A673 (cell line): Measurements from ENCODE around the gene COL8A1. TPM values are rescaled to one million over a fixed set of nuclear protein-coding genes. Genes with fewer than 3 reads are reported as not detected.

Source experiments
- BruUV-seq: library from RNA; stranded (reverse); fragments of 400-500 nt; replicated peaks from 2 replicates; lab custom pipeline; 2021; lab: Mats Ljungman, UMichigan
- CTCF ChIA-PET: fragments of 300-600 bp; sonication (Branson Sonifier 250); formaldehyde crosslinking; loops from one replicate; lab custom pipeline; 2022; ENCODE audit warnings: antibody characterized with exemption; lab: Charles Lee
- POLR2A ChIA-PET: fragments of 300-600 bp; sonication (Branson Sonifier 250); formaldehyde crosslinking; loops from one replicate; lab custom pipeline; 2022; ENCODE audit warnings: antibody characterized with exemption; ENCODE audit not compliant: low non-redundant PET; lab: Charles Lee
- DNase-seq: peaks from one replicate; pipeline ENCODE4 v3.0.0-alpha.2; 2015; ENCODE audit warnings: low spot score
- H3K27ac ChIP-seq: fragments of 200-600 bp; sonication (generic); 2 replicates; pipeline ENCODE4 v1.5.1; 2016; ENCODE audit warnings: mixed run types, low read depth, mild to moderate bottlenecking, mixed read lengths, antibody characterized with exemption, low read length; ENCODE audit not compliant: poor library complexity, severe bottlenecking
- H3K27me3 ChIP-seq: fragments of 200-600 bp; sonication (generic); replicated peaks from 2 replicates; pipeline ENCODE4 v1.6.1; 2017; ENCODE audit warnings: mixed run types, low read depth, mild to moderate bottlenecking, mixed read lengths, antibody characterized with exemption, low read length; ENCODE audit not compliant: insufficient read depth, poor library complexity
- H3K36me3 ChIP-seq: fragments of 200-600 bp; sonication (generic); 2 replicates; pipeline ENCODE4 v1.6.1; 2016; ENCODE audit warnings: mixed run types, mild to moderate bottlenecking, mixed read lengths, antibody characterized with exemption, low read length; ENCODE audit not compliant: insufficient read depth, poor library complexity, severe bottlenecking
- H3K4me1 ChIP-seq: fragments of 200-600 bp; sonication (generic); 2 replicates; pipeline ENCODE4 v1.6.1; 2017; ENCODE audit warnings: mixed run types, mild to moderate bottlenecking, mixed read lengths, antibody characterized with exemption, low read length; ENCODE audit not compliant: insufficient read depth, poor library complexity, severe bottlenecking
- H3K4me3 ChIP-seq: fragments of 200-600 bp; sonication (generic); 2 replicates; pipeline ENCODE4 v1.5.1; 2016; ENCODE audit warnings: low read depth, mixed run types, mild to moderate bottlenecking, mixed read lengths, low read length; ENCODE audit not compliant: poor library complexity, severe bottlenecking
- H3K9me3 ChIP-seq: fragments of 200-600 bp; sonication (generic); 2 replicates; pipeline ENCODE4 v1.6.1; 2016; ENCODE audit warnings: mixed run types, low read depth, mild to moderate bottlenecking, mixed read lengths, antibody characterized with exemption, low read length; ENCODE audit not compliant: poor library complexity, severe bottlenecking
- CTCF ChIP-seq: fragments of 300-800, 200-600 bp; sonication (generic); conservative IDR thresholded peaks from 2 replicates; pipeline ENCODE4 v1.5.1; 2017; ENCODE audit warnings: low read depth, mild to moderate bottlenecking, antibody characterized with exemption, low read length, moderate library complexity, mixed read lengths
- EZH2 ChIP-seq: fragments of 200-600 bp; sonication (generic); IDR thresholded peaks from 2 replicates; pipeline ENCODE4 v1.6.1; 2017; ENCODE audit warnings: borderline replicate concordance, low read depth, mild to moderate bottlenecking, mixed read lengths, antibody characterized with exemption, low read length; ENCODE audit not compliant: poor library complexity, severe bottlenecking
- intact Hi-C: fragments of 100-400 bp; cut with micrococcal nuclease; formaldehyde crosslinking; loops from one replicate; pipeline ENCODE4 v1.10.0; 2022; ENCODE audit not compliant: unreplicated experiment
- total RNA-seq: library from RNA; stranded (reverse); gene quantifications from 2 replicates; pipeline ENCODE4 v1.2.3, GENCODE V29; 2021

COL8A1 gene
- total RNA-seq, 1 experiment from 2014 or later: 2.5 TPM

GRCh38 chr3:99823723-99824711 is 185.6 kb downstream of the COL8A1 start:
- Histone ChIP-seq H3K36me3 (no peaks in the 10 kb centered on the region), H3K27ac (no peak overlapping the region), H3K4me3 (no peak overlapping the region), H3K9me3 (no peaks in the 10 kb centered on the region), H3K4me1 (peaks cover 23% of the 10 kb centered on the region), H3K27me3 (no peaks in the 10 kb centered on the region)
- intact Hi-C loops: no loop called here
- DNase-seq: no peak
- ChIA-PET POLR2A (interaction anchor here (0.5 kb wide), 1 partner anchor 510 kb away, joined by 3 read pairs; no protein-coding TSS in a partner anchor), CTCF (interaction anchor here (0.6 to 1.0 kb wide), 3 partner anchors 8 to 52 kb away, joined by 3 to 5 read pairs (median 4); no protein-coding TSS in a partner anchor)
- BruUV-seq: no TSS peak
- no peak for TF ChIP-seq EZH2
- no peak for TF ChIP-seq CTCF

DNA sequence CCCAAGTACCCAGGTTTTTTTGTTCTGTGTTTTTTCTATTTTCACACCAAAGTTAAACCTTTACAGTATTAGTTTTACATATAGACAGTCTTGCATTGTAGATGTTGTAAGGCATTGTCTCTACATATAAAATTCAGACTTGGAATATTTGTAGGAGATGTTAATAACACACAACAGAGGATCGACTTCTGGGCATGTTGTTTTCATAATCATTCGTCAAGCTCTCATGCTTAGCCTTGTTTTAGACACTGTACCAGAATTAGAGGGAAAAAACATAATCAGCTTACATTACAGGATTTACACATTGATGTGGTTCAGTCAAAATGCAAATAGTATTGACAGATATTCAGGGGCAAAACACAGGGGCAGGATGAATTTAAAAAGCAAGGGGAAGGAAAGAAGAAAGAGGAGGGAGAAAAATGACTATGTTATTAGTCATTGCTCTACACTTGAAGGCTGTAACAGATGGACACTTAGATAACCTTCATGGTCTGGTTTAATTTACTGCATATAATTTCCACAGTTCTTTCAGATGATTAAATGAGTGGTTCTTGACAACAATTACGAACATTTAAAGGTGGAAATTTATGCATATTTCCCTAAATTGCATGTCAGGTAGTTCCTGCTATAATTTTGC is 186.7 kb downstream of the COL8A1 start:
- ChIA-PET CTCF (interaction anchor here (0.6 kb wide), 1 partner anchor 490 kb away, joined by 4 read pairs; no protein-coding TSS in a partner anchor), POLR2A (no interaction called here)
- no peak overlapping the region for H3K4me3 ChIP-seq

More for the DNA sequence above, 186.7 kb downstream of the COL8A1 start:
- Histone ChIP-seq H3K4me1 (peaks cover 23% of the 10 kb centered on the region), H3K27me3 (no peaks in the 10 kb centered on the region), H3K27ac (no peak overlapping the region), H3K9me3 (no peaks in the 10 kb centered on the region), H3K36me3 (no peaks in the 10 kb centered on the region)
- intact Hi-C loops: no loop called here
- TF ChIP-seq CTCF: no peak
- no peak for TF ChIP-seq EZH2
- BruUV-seq: no TSS peak
- no peak for DNase-seq
